ENCODE data around the gene ATPAF1. TPM values are rescaled to one million over a fixed set of nuclear protein-coding genes. Genes with fewer than 3 reads are reported as not detected.

Gene ATPAF1
- total RNA-seq, 2 donors from 2014 or later, result 56.1 to 84.2 TPM

GRCh38 chr1:46642115-46642680 lies 26.0 kb downstream of the ATPAF1 start:
- H3K27me3 Mint-ChIP-seq (ENCODE audit: insufficient read depth), result no peaks in the 10 kb centered on the region
- H3K4me3 ChIP-seq (ENCODE audit: low read length), result no peak overlapping the region
- DNase-seq, result no peak
- H3K27ac ChIP-seq (ENCODE audit: low read depth, low read length), result no peak overlapping the region
- peaks cover 30% of the 10 kb centered on the region for H3K36me3 Mint-ChIP-seq (ENCODE audit: low read depth)
- no peak overlapping the region for H3K4me3 Mint-ChIP-seq
- H3K9me3 ChIP-seq (ENCODE audit: control insufficient read depth, low read length), result peaks cover 4% of the 10 kb centered on the region
- H3K9ac ChIP-seq (ENCODE audit: extremely low read depth, low read length, poor library complexity, severe bottlenecking), result no peak overlapping the region
- no peaks in the 10 kb centered on the region for H3K9me3 Mint-ChIP-seq
- H3K27me3 ChIP-seq (ENCODE audit: control insufficient read depth, insufficient read depth, low read length, poor library complexity, severe bottlenecking), result no peaks in the 10 kb centered on the region
- TF ChIP-seq, protein P1, sequence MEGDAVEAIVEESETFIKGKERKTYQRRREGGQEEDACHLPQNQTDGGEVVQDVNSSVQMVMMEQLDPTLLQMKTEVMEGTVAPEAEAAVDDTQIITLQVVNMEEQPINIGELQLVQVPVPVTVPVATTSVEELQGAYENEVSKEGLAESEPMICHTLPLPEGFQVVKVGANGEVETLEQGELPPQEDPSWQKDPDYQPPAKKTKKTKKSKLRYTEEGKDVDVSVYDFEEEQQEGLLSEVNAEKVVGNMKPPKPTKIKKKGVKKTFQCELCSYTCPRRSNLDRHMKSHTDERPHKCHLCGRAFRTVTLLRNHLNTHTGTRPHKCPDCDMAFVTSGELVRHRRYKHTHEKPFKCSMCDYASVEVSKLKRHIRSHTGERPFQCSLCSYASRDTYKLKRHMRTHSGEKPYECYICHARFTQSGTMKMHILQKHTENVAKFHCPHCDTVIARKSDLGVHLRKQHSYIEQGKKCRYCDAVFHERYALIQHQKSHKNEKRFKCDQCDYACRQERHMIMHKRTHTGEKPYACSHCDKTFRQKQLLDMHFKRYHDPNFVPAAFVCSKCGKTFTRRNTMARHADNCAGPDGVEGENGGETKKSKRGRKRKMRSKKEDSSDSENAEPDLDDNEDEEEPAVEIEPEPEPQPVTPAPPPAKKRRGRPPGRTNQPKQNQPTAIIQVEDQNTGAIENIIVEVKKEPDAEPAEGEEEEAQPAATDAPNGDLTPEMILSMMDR (conservative IDR thresholded peaks at IDR 0.05), result no peak
- no peak overlapping the region for H3K27ac Mint-ChIP-seq
- H3K4me1 Mint-ChIP-seq, result no peaks in the 10 kb centered on the region
- peaks cover 42% of the 10 kb centered on the region for H3K36me3 ChIP-seq (ENCODE audit: control insufficient read depth, insufficient read depth, low read length)
- H3K4me1 ChIP-seq (ENCODE audit: control insufficient read depth, insufficient read depth, low read length), result no peaks in the 10 kb centered on the region

GRCh38 chr1:46639547-46639946 lies 28.6 kb downstream of the ATPAF1 start:
- no peak overlapping the region for H3K4me3 Mint-ChIP-seq
- peaks cover 42% of the 10 kb centered on the region for H3K36me3 Mint-ChIP-seq (ENCODE audit: low read depth)
- no peak overlapping the region for H3K27ac ChIP-seq (ENCODE audit: low read depth, low read length)
- TF ChIP-seq, protein P1 (conservative IDR thresholded peaks at IDR 0.05), result no peak
- no peak overlapping the region for H3K9ac ChIP-seq (ENCODE audit: extremely low read depth, low read length, poor library complexity, severe bottlenecking)
- H3K36me3 ChIP-seq (ENCODE audit: control insufficient read depth, insufficient read depth, low read length), result peaks cover 53% of the 10 kb centered on the region
- H3K4me1 ChIP-seq (ENCODE audit: control insufficient read depth, insufficient read depth, low read length), result no peaks in the 10 kb centered on the region
- WGBS, 2 experiments (ENCODE audit: insufficient coverage in 1 of 2, insufficient read length in 1 of 2), result 92% methylated on average over 1 of the region's 1 CpG; no CpG with 5 or more reads in 1 of the 2 experiments
- no peak overlapping the region for H3K4me3 ChIP-seq (ENCODE audit: low read length)
- no peaks in the 10 kb centered on the region for H3K9me3 ChIP-seq (ENCODE audit: control insufficient read depth, low read length)
- H3K4me1 Mint-ChIP-seq, result no peaks in the 10 kb centered on the region
- no peak overlapping the region for H3K27ac Mint-ChIP-seq
- no peaks in the 10 kb centered on the region for H3K27me3 ChIP-seq (ENCODE audit: control insufficient read depth, insufficient read depth, low read length, poor library complexity, severe bottlenecking)
- no peaks in the 10 kb centered on the region for H3K27me3 Mint-ChIP-seq (ENCODE audit: insufficient read depth)
- H3K9me3 Mint-ChIP-seq, result no peaks in the 10 kb centered on the region
- DNase-seq, result no peak

DNA sequence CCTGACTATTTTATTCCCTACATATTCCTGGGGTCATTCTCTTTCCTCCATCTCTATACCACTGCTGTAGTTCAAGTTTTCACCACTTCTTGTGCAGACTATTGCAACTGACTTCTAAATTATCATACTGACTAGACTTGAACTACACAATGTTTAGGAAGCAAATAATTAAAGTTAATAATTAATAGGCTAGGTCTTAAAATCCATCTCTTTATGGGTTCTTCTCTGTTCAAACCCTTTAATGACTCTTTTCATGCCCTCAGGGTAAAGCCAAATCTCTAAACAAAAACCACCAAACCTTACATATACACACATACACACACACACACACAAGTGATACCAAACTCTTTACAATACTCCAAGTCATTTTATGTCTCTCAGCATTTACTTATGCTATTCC lies 29.2 kb downstream of the ATPAF1 start:
- H3K9me3 ChIP-seq (ENCODE audit: control insufficient read depth, low read length), result no peaks in the 10 kb centered on the region
- H3K27ac Mint-ChIP-seq, result no peak overlapping the region

More for the DNA sequence above, 29.2 kb downstream of the ATPAF1 start:
- no peak overlapping the region for H3K9ac ChIP-seq (ENCODE audit: extremely low read depth, low read length, poor library complexity, severe bottlenecking)
- no peak overlapping the region for H3K4me3 Mint-ChIP-seq
- peaks cover 56% of the 10 kb centered on the region for H3K36me3 ChIP-seq (ENCODE audit: control insufficient read depth, insufficient read depth, low read length)
- no peak overlapping the region for H3K27ac ChIP-seq (ENCODE audit: low read depth, low read length)
- H3K9me3 Mint-ChIP-seq, result no peaks in the 10 kb centered on the region
- H3K27me3 ChIP-seq (ENCODE audit: control insufficient read depth, insufficient read depth, low read length, poor library complexity, severe bottlenecking), result no peaks in the 10 kb centered on the region
- H3K27me3 Mint-ChIP-seq (ENCODE audit: insufficient read depth), result no peaks in the 10 kb centered on the region
- DNase-seq, result no peak
- TF ChIP-seq, protein P1 (conservative IDR thresholded peaks at IDR 0.05), result no peak
- H3K36me3 Mint-ChIP-seq (ENCODE audit: low read depth), result peaks cover 48% of the 10 kb centered on the region
- no peaks in the 10 kb centered on the region for H3K4me1 ChIP-seq (ENCODE audit: control insufficient read depth, insufficient read depth, low read length)
- no peaks in the 10 kb centered on the region for H3K4me1 Mint-ChIP-seq
- H3K4me3 ChIP-seq (ENCODE audit: low read length), result no peak overlapping the region
